Skin of body (tissue), 2 donors: ENCODE results near the gene FLNB. TPM values are rescaled to one million over a fixed set of nuclear protein-coding genes. Genes with fewer than 3 reads are reported as not detected.

Source experiments
- DNase-seq: peaks from one replicate; lab custom pipeline; 2025; lab: John Stamatoyannopoulos, UW
- total RNA-seq: library from RNA; depleted of rRNA; stranded (reverse); fragments of >200 nt; gene quantifications from one replicate; pipeline ENCODE4 v1.2.3, GENCODE V29; 2014

FLNB gene
- total RNA-seq, 1 donor from 2014 or later = 136 TPM

GRCh38 chr3:58132850-58133249, 124.6 kb downstream of the FLNB start:
- DNase-seq = no peak

GRCh38 chr3:58134468-58134867, 126.2 kb downstream of the FLNB start:
- DNase-seq = no peak

- DNase-seq = no peak
These were observed 127.7 kb downstream of the FLNB start for GRCh38 chr3:58135712-58136543.

- no peak for DNase-seq
These were observed 129.1 kb downstream of the FLNB start for GRCh38 chr3:58137306-58137705.

GRCh38 chr3:58141766-58142345, 133.6 kb downstream of the FLNB start:
- no peak for DNase-seq

GRCh38 chr3:58143417-58144055, 135.3 kb downstream of the FLNB start:
- no peak for DNase-seq

GRCh38 chr3:58144478-58145325, 136.5 kb downstream of the FLNB start:
- no peak for DNase-seq

GRCh38 chr3:58148049-58148448, 139.8 kb downstream of the FLNB start:
- DNase-seq = no peak

GRCh38 chr3:58150130-58150809, 142.0 kb downstream of the FLNB start:
- no peak for DNase-seq

- DNase-seq = peak; percentile 19
These were observed 142.6 kb downstream of the FLNB start for GRCh38 chr3:58150810-58151199.

- DNase-seq = no peak
These were observed 143.4 kb downstream of the FLNB start for GRCh38 chr3:58151637-58152036.

GRCh38 chr3:58152225-58153015, 144.2 kb downstream of the FLNB start:
- no peak for DNase-seq

GRCh38 chr3:58153371-58153770, 145.1 kb downstream of the FLNB start:
- no peak for DNase-seq

GRCh38 chr3:58154626-58155449, 146.6 kb downstream of the FLNB start:
- no peak for DNase-seq

GRCh38 chr3:58155838-58156237, 147.6 kb downstream of the FLNB start:
- no peak for DNase-seq

GRCh38 chr3:58157700-58158099, 149.5 kb downstream of the FLNB start:
- DNase-seq = peak; percentile 20

- peak; percentile 18 for DNase-seq
These were observed 150.4 kb downstream of the FLNB start for GRCh38 chr3:58158442-58159153.

- DNase-seq = no peak
These were observed 152.2 kb downstream of the FLNB start for GRCh38 chr3:58160399-58160798.
